Measurements from ENCODE around the gene PAM.
"Not testable (repeated sequence)": the region's sequence is repeated elsewhere in the genome, so short reads cannot be mapped to it uniquely, and the experiment has no call there.

PAM gene

DNA sequence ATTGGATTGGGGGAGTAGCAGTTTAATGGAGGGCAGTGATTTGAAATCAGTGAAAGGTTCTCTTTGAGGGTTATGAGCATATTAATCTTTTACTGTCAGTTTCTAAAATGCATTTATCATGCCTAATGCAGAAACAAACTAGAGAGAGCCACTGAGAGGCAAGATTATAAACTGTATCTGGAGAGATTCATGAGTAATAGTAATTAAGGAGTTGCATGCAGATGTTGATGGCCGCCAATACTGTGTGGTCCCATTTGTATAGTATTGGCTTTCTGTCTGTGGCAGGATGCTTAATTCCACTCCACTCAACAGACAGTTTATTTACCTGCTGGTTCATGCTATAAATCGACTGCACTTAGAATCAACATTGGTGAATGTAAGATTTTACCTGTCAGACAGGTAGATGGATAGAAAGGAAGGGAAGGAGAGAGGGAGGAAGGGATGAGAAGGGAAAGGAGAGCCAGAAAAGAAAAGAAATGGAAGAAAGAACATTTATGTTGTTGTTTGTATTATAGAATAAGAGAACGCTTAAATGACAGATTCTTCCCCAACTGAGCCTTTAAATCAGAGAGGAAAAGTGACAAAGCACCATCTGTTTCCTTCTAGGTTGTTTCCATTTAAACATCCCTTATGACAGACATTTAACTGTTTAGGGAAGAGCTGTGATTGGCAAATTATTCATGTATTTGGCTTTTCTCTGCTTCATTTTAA lies 146.5 kb downstream of the PAM start:
- no peak for DNase-seq (ENCODE audit: low read depth, low spot score)

DNA sequence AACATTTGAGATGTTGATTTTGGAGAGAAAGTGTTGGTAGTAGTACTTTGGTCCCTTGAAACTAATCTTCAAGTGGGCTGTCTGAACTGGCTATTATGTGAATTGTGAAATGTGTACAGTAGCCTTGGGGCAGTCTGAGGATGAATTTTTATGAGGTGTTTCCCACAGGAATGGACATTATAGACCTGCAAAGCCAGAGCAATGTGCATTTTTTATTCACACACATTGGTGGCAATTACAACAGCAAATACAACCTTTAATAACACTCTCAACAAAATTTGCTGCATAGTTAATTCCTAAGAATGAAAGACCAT lies 147.0 kb downstream of the PAM start:
- DNase-seq (ENCODE audit: low read depth, low spot score) = no peak

DNA sequence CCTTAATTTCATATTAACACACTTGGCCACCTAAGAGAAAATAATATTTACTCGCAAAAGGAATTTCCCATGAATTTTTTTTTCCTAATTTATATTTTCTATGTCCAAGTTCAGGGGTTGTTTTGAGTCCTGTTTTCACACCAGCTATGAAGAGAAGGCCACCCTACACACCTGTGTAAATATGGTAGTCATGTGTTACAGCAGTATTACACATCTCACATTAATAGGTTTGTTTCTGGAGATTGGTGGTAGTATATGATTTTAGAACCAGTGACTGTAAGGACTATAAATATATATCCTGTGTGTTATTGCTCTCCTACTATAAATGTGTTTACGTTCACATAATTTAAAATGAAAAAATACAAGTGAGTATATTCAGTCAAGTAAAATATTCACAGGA lies 147.5 kb downstream of the PAM start:
- DNase-seq (ENCODE audit: low read depth, low spot score) = no peak

DNA sequence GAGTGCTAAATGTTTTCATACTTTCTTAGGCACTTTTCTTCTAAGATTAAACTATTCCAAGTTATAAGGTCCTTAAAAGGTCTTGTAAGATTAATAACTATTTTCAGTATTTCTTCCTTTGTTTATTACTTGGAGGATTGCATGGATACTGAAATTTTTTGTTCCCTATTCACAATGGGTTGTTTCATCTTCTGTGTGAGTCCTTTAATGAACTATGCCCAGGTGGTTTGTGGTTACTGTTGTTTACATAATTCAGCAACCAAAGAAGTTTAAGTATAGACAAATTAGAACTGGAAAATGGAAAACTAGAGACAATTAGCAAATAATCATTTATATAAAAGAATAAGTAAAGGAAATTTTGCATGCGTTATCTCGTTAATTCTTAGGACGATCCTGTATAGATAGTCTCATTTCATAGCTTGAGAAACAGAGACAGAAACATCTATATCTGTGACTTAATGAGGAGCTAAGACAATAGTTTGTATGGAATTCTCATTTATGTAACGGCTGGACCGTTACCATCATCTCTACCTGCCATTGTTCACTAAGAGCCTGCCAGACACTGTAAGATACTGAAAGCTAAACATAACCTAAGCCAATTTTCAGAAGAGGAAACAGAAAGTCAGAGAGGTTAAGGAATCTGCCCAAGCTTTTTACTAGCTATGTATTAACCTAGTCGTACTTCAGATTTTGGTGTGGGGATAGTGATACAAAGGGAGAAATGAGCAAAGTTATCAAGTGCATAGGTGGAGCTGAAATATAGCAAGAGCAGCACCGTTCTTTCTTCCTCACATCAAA lies 148.2 kb downstream of the PAM start:
- no peak for DNase-seq (ENCODE audit: low read depth, low spot score)

DNA sequence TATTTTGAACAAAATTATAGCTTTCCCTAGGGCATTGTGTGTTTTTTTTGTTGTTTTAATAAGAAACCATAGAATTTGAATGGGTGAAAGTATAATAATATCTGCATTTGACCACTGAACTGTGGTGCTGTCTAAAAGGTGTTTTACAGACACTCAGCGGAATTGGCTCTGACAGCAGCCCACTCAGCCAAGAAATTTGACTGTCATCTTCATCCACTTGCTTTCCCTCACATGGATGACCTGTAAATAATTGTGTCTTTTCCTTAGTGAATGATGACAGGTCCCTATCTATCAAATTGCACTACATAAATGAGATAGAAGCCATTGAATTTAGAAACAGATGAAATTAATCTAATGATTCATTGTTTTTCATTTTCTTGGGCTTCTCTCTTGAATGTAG lies 150.0 kb downstream of the PAM start:
- DNase-seq (ENCODE audit: low read depth, low spot score) = no peak

DNA sequence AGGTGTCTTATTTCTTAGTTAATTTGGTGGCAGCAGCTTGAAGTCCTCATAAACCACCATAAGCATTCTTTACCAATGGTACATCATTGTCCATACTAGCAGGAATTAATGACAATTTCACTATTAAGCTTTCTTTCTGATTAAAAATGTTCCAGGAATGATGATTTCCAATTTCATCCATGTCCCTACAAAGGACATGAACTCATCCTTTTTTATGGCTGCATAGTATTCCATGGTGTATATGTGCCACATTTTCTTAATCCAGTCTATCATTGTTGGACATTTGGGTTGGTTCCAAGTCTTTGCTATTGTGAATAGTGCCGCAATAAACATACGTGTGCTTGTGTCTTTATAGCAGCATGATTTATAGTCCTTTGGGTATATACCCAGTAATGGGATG lies 152.0 kb downstream of the PAM start:
- not testable (repeated sequence) for DNase-seq (ENCODE audit: low read depth, low spot score)

DNA sequence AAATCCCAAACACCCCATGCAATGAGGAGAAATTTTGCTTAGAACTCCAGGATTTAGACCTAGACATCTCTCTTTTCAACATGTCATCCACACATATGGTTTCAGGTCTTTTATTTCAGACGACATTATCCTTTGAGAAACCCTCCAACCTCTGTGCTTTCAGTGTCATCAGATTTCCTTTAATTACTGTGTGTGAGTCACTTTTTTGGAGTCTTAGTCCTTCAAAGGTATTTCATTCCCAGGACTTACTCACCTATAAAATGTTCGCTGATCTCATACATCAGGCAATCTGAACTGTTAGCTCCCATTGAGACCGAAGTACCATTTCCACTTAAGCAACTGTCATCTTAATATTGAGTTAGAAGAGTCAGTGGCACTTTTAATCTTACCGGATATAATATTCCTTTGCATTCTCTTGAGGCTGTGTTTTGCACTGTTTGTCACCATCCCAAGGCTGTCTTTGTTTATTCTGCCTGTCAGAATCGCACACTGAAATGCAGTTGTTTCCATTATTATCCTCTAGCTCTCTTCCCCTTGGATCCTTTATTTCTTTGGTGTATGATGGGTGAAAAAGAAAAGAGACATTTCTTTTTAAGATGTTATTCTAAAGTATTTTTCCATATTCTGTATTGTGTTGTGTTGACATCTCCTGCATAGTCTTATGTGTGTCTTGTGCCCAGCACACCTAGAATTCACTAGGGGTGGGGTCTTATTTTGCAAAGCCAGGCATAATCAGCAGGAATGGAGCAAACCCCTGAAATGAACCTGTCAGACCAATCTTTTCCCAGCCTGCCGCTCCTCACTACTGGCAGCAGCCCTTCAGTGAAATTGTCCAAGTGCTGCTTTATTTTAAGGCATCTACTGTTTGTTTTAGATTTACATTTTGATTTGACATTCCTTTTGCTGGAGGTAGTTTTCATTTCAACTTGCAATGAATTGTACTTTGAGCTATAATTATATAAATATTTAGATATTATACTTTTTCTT lies 155.4 kb downstream of the PAM start:
- no peak for DNase-seq (ENCODE audit: low read depth, low spot score)

DNA sequence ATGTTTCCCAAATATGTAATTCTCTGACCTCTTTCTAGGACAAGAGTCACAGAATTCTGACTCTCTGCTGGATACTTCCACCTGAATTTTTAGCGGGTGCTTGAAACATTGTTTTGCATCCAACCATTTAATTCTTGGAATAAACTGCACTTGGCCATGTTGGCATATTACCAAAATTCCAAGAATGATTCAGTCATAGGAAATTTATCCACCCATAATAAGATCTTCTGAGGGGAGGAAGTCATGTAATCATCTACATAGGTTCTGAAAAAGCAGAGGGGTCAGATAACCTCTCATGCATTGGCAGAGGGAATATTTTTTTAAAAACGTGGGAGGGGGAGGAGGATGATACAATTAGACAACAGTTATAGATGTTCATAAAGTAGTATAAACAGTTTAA lies 156.9 kb downstream of the PAM start:
- DNase-seq (ENCODE audit: low read depth, low spot score) = no peak

DNA sequence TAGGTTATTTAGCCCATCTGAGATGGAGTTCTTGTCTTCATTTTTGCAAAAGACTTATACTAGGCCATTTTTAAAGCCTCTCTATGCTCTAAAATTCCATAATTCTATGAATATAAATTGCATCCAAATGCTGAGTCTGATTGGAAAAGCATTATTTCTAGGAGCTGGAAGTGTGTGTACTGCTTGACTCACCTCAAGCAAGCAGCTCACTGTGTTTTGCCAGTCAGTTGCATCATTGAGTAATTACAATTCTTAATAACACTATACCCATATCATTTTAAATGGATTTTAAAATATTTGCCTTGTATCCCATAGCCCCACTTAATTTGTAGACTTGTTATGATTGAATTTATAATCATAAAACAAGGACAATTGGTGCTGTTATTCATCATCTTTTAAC lies 161.0 kb downstream of the PAM start:
- no peak for DNase-seq (ENCODE audit: low read depth, low spot score)

DNA sequence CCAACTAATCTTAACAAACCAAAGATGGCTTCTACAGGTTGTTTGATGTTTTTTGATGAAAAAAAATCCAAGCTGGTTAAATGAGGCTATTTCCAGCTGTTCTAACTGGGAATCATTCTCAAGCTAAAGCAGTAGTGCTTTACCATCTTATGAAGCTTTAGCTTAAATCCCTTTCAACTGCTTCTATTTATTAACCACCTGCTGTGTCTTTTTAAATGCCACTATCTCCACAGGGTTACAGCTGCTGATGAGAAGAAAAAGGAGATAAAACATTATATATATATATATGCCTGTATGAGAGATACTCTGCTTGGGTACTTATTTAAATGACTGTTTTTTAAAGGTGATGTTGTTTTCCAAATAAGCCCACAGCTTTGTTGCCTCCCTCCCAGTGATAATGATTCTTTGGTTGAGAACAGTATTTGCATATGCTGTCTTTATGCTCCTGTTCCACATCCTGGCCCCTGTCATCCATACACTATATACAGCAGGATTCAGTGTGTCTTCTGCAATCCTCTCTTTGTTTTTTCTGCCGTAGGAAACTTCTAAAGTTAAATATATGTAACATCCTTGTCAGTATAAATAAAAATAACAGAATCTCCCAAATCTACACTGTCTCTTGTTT lies 164.0 kb downstream of the PAM start:
- no peak for DNase-seq (ENCODE audit: low read depth, low spot score)

DNA sequence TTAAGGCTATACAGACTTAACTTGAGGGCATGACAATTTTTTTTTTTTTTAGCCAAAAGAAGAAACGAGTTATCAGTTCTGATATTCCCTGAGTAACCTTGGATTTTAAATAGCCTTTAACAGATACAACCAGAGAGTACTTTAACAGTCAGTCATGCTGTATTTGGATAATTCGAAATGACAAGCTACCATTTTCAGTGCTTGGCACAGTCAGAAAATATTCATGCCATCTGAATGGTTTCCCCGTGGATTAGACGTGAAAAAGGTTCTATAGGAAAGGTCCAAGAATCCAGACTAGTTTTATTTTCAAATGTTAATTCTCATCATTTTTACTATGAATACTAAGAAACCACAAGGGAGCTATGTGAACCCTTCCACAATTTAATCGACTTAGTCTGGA lies 165.7 kb downstream of the PAM start:
- no peak for DNase-seq (ENCODE audit: low read depth, low spot score)

DNA sequence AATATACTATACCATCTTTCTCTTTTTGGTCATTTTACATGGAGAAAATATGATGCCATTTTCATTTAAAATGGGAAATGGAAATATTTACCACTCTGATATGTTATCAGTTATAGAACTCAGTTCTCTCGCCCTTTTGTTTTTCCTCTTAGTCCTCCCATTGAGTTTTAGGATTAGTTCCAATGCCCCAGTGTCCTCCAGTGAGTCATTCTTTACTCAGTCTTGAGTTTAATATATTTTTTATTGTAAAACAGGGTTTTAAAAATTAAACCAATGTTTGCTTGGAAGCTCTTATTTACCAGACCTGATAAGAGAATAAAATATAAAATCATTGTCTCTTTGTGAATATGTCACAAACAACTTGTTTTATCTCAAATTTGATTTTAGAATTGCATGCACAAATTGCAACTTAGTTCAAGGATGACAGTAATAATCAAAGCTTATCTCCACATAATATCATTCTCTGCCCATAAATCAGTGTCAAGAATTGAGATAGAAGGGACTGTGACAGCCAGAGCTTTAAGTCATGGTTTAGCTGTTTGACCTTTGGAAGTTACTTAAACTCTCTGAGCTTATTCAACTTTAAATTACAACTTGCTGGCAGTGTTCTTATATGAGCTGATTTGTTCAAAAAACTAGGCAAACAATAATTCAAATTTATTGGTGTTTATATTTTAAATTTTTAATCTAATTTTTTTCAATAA lies 166.4 kb downstream of the PAM start:
- no peak for DNase-seq (ENCODE audit: low read depth, low spot score)

DNA sequence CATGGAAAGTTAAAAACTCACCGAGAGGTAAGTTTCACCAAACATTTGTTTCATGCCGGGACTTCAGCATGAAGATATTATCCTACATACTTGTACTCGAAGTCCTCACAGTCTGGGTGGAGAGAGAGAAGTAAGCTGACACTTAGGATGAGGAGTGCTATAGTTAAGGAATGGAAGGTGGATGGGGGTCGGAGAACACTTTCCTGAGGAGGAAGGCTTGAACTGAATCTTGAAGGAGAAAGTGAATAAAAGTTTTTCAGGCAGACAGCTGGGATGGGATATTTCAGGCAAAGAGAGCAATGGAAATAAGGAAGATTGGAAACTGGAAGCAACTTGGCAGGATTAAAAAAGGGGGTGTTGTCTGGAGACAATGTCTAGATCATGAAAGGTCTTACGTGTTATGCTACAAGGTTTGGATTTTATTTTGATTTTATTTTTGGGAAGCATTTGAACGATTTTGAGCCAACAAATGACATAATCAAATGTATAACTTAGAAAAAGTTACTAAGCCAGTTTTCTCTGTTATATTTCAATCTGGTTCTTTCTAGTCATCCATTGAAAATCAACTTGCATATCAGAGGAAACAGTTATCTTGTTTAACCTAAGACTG lies 167.1 kb downstream of the PAM start:
- no peak for DNase-seq (ENCODE audit: low read depth, low spot score)

DNA sequence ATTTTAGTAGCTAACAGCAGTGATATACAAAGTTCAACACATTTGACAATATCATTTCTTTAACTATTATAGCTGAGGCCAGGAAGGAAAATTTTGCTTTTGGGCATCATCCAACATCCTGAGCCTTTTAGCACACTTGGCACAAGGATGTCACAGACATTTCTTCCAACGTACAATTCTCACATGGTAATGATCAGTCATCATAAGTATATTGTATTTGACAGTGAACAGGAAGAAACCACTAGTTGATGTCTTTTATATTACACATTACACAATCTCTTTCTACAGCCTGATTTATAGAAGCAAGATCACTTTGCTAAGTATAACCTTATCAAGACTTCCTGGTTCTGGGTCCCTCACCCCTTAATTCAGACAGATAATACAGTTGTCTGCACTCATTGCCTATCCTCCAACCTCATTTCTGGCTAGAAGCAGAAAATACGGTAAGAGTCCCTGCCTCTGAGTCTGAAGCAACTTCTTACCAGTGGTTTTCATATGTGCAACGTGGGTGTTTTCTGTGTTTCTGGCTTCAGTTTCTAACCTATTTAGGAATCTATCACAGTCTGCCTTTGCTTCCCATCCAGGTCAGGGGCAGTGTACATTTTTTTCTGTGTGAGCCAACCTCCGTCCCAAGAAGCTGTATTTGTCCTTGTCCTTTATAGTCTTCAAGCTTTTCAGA lies 167.8 kb downstream of the PAM start:
- DNase-seq (ENCODE audit: low read depth, low spot score) = no peak

DNA sequence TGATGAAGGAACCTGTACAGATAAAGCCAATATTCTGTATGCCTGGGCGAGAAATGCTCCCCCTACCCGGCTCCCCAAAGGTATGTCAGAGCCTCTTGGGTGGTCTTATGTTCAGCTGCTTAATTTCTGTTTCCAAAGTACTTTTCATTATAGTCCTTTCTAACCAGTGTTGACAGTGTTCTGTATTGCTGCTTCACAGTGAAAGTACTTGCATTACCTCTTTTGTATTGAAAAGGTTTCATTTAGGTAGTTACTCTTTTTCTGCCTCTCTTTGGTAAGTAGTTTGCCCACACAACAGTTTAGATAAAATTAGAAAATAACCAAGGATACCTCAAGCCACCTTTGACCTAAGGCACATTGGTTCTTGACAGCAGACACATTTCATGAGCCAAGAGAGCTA lies 169.9 kb downstream of the PAM start:
- no peak for DNase-seq (ENCODE audit: low read depth, low spot score)

DNA sequence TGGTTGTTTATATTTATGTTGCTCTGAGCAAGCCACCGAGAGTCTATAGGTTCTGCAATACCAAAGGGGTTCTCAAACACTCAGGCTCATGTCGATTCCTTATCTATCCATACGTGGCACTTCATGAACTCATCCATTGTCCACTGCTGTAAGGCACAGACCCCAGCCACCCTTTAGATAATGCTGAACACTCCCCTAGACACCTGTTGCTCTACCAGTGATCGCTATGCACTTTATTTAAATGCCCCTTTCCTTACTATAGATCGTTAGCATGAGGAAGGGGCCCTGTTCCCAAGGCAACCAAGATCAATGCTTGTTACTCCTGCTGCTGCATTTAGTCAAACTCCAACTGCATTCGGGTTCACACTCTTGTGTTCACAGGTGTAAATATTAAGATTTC lies 171.9 kb downstream of the PAM start:
- DNase-seq (ENCODE audit: low read depth, low spot score) = no peak

DNA sequence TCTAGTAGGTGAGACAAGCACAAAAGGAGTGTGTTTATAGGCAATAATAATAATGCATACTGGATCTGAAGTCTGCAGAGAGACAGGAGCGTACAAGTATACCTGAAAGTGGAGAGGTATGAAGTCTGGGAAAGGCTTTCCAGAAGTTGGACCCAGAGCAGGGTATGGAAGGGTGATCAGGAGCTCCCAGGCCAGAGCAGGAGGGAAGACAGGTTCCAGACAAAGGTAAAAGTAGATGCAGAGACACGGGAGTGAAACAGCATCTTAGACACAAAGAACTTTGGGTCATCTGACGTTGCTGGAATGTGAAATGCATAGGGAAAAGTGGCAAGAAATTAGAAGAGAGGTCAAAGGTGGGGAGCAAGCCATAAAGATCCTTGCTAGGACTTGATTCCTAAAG lies 175.1 kb downstream of the PAM start:
- no peak for DNase-seq (ENCODE audit: low read depth, low spot score)

DNA sequence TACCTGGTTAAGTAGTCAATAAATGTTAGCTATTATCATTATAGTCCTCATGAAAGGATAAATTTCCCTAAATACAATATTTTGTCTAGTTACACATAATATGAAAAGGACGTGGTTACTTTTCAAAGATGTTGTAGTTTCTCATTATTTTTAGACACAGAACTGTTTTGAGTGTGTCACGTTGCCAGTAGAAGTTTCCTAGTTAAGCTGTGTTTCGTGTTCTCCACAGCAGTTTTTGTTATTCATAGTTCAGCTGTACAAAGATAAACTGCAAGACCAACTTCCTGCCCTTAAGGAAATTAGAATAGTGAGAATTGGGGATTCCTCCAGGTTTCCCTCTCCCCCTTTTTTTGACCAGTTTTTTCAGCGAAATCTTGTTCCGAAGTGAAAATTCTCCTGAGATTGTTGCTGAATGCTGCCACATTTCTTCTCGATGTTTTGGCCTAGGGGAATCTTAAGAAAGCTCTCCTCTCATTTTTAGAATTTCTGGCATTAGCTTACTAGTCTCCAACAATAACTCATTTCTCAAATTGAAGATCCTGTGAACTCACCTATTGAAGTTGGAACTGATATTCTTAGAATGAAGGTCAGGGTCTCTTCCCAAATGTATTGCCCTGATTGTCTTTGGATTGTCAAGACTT lies 176.1 kb downstream of the PAM start:
- DNase-seq (ENCODE audit: low read depth, low spot score) = no peak

DNA sequence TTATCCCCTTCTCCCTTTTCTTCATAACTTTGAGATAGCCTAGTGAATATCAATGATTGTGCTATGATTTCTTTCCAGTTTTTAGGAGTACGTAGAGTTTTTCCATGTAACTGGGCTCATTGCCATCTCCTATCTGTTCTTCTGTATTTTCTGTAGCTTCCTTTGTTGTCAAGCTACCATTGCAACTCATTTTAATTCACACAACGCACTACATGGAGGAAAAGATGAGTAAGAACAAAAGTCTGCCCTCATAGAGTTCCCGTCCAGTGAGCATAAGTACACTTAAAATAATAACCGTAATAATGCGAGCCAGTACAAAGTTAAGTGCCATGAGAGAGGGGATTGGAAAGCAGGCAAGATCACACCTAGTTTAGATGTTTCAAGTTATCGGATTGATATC lies 177.7 kb downstream of the PAM start:
- no peak for DNase-seq (ENCODE audit: low read depth, low spot score)

DNA sequence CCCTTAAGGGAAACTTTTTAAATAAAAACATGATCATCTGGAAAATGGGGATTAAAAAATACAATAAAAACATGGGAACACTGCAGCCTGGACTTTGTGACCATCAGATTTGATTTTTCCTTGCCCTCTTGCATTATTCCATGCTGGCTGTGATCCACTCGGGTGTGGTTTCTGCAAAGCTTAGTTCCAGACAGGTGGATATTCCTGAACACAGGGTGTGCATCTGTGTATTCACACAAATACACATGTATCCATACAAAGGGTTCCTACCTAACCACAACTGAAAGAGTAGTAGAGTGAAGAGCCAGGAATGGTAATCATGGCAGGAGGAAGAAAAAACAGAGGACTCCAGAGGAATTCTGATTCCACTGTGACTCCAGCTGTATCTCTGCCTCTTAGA lies 178.2 kb downstream of the PAM start:
- DNase-seq (ENCODE audit: low read depth, low spot score) = no peak
